Measurements from ENCODE around the gene TMEM214. TPM values are rescaled to one million over a fixed set of nuclear protein-coding genes. Genes with fewer than 3 reads are reported as not detected.

The TMEM214 gene
- polyA plus RNA-seq, 1 donor (not counting 4 experiments of a cell fraction or from before 2014, with no cell fraction given): 38.0 TPM

GRCh38 chr2:27021253-27022049 lies 11.3 kb upstream of the TMEM214 start:
- no peaks in the 10 kb centered on the region for H3K79me2 ChIP-seq (ENCODE audit: control insufficient read depth, insufficient read depth, low read length)
- H3K4me3 ChIP-seq (ENCODE audit: control insufficient read depth in 2 of 3, extremely low read depth in 1 of 3, insufficient read depth in 2 of 3, low read depth in 1 of 3, low read length in 3 of 3): no peak overlapping the region
- H3K4me1 ChIP-seq (ENCODE audit: control insufficient read depth, extremely low read depth, insufficient read depth, low read length): peaks cover 6% of the 10 kb centered on the region
- no peaks in the 10 kb centered on the region for H3K9me3 ChIP-seq (ENCODE audit: control insufficient read depth, low read depth, low read length)
- H3K27me3 ChIP-seq (ENCODE audit: control insufficient read depth, extremely low read depth, insufficient read depth, low read length): no peaks in the 10 kb centered on the region
- no peak for FAIRE-seq
- H2AFZ ChIP-seq (ENCODE audit: control insufficient read depth, low read length): no peak overlapping the region
- no peaks in the 10 kb centered on the region for H3K9me1 ChIP-seq (ENCODE audit: control insufficient read depth, extremely low read depth, insufficient read depth, low read length)
- H3K4me2 ChIP-seq (ENCODE audit: control insufficient read depth, extremely low read depth, insufficient read depth, low read depth, low read length): no peak overlapping the region
- DNase-seq (ENCODE audit: low read depth, low spot score): no peak
- dilution Hi-C loops (cut with MboI; ENCODE audit: extremely low pct_ligation_motif_present, low sequenced_read_pairs): no loop called here
- no peak overlapping the region for H3K27ac ChIP-seq (ENCODE audit: control insufficient read depth, insufficient read depth, low read length)
- no peak overlapping the region for H3K9ac ChIP-seq (ENCODE audit: control insufficient read depth, extremely low read depth, insufficient read depth, low read length)
- TF ChIP-seq CTCF (optimal IDR thresholded peaks at IDR 0.05 in 1 of 3, IDR thresholded peaks at IDR 0.05 in 1 of 3, conservative IDR thresholded peaks at IDR 0.05 in 1 of 3; ENCODE audit: extremely low read depth in 1 of 3, insufficient read depth in 2 of 3, low read length in 3 of 3) (no peak), EZH2 (IDR thresholded peaks at IDR 0.05; ENCODE audit: low read length) (no peak)
- peaks cover 3 to 13% of the 10 kb centered on the region in 2 experiments for H3K36me3 ChIP-seq (ENCODE audit: control insufficient read depth in 2 of 2, extremely low read depth in 1 of 2, insufficient read depth in 2 of 2, low read length in 2 of 2)
- no peaks in the 10 kb centered on the region for H4K20me1 ChIP-seq (ENCODE audit: control insufficient read depth, extremely low read depth, insufficient read depth, low read length)

- H3K27me3 ChIP-seq (ENCODE audit: control insufficient read depth, extremely low read depth, insufficient read depth, low read length): no peaks in the 10 kb centered on the region
- H3K79me2 ChIP-seq (ENCODE audit: control insufficient read depth, insufficient read depth, low read length): no peaks in the 10 kb centered on the region
- no peaks in the 10 kb centered on the region for H3K9me1 ChIP-seq (ENCODE audit: control insufficient read depth, extremely low read depth, insufficient read depth, low read length)
- H3K9me3 ChIP-seq (ENCODE audit: control insufficient read depth, low read depth, low read length): no peaks in the 10 kb centered on the region
- no peaks in the 10 kb centered on the region for H4K20me1 ChIP-seq (ENCODE audit: control insufficient read depth, extremely low read depth, insufficient read depth, low read length)
- H3K27ac ChIP-seq (ENCODE audit: control insufficient read depth, insufficient read depth, low read length): no peak overlapping the region
- H3K4me3 ChIP-seq (ENCODE audit: control insufficient read depth in 2 of 3, extremely low read depth in 1 of 3, insufficient read depth in 2 of 3, low read depth in 1 of 3, low read length in 3 of 3): no peak overlapping the region
- H2AFZ ChIP-seq (ENCODE audit: control insufficient read depth, low read length): no peak overlapping the region
- H3K9ac ChIP-seq (ENCODE audit: control insufficient read depth, extremely low read depth, insufficient read depth, low read length): no peak overlapping the region
- TF ChIP-seq EZH2 (IDR thresholded peaks at IDR 0.05; ENCODE audit: low read length) (no peak), CTCF (optimal IDR thresholded peaks at IDR 0.05 in 1 of 3, IDR thresholded peaks at IDR 0.05 in 1 of 3, conservative IDR thresholded peaks at IDR 0.05 in 1 of 3; ENCODE audit: extremely low read depth in 1 of 3, insufficient read depth in 2 of 3, low read length in 3 of 3) (no peak)
- DNase-seq (ENCODE audit: low read depth, low spot score): no peak
- FAIRE-seq: no peak
- peaks cover 3 to 17% of the 10 kb centered on the region in 2 experiments for H3K36me3 ChIP-seq (ENCODE audit: control insufficient read depth in 2 of 2, extremely low read depth in 1 of 2, insufficient read depth in 2 of 2, low read length in 2 of 2)
- dilution Hi-C loops (cut with MboI; ENCODE audit: extremely low pct_ligation_motif_present, low sequenced_read_pairs): no loop called here
- H3K4me2 ChIP-seq (ENCODE audit: control insufficient read depth, extremely low read depth, insufficient read depth, low read depth, low read length): no peak overlapping the region
- H3K4me1 ChIP-seq (ENCODE audit: control insufficient read depth, extremely low read depth, insufficient read depth, low read length): peaks cover 6% of the 10 kb centered on the region
Observed at GRCh38 chr2:27023740-27024139, 9.0 kb upstream of the TMEM214 start.
